Fibroblast of mammary gland (primary cell): Measurements from ENCODE around the gene EEFSEC.

Source experiments
- DNase-seq: peaks from one replicate; pipeline ENCODE4 v3.0.0-alpha.2; 2010; ENCODE audit warnings: low read depth
- H3K4me3 ChIP-seq: 2 replicates; pipeline ENCODE4 v1.5.1; 2011; ENCODE audit warnings: low read depth, mild to moderate bottlenecking, low read length, moderate library complexity; ENCODE audit not compliant: control insufficient read depth
- CTCF ChIP-seq: conservative IDR thresholded peaks from 2 replicates; pipeline ENCODE4 v1.5.1; 2011; ENCODE audit warnings: low read depth, low read length, inconsistent platforms; ENCODE audit not compliant: control insufficient read depth, insufficient read depth

The EEFSEC gene

GRCh38 chr3:128133273-128133883, 19.9 kb upstream of the EEFSEC start:
- no peak overlapping the region for H3K4me3 ChIP-seq
- peak; percentile 73 for TF ChIP-seq CTCF
- peak; percentile 68 for DNase-seq

GRCh38 chr3:128143496-128143895, 9.8 kb upstream of the EEFSEC start:
- H3K4me3 ChIP-seq, result no peak overlapping the region
- DNase-seq, result no peak
- no peak for TF ChIP-seq CTCF

- DNase-seq, result no peak
- TF ChIP-seq CTCF, result no peak
- no peak overlapping the region for H3K4me3 ChIP-seq
These were observed 8.6 kb upstream of the EEFSEC start for GRCh38 chr3:128144512-128145187.

GRCh38 chr3:128145279-128145678, 8.0 kb upstream of the EEFSEC start:
- TF ChIP-seq CTCF, result no peak
- no peak overlapping the region for H3K4me3 ChIP-seq
- no peak for DNase-seq

- no peak for TF ChIP-seq CTCF
- no peak for DNase-seq
- H3K4me3 ChIP-seq, result no peak overlapping the region
These were observed 7.1 kb upstream of the EEFSEC start for GRCh38 chr3:128146201-128146600.

GRCh38 chr3:128149650-128150049, 3.6 kb upstream of the EEFSEC start:
- DNase-seq, result no peak
- no peak overlapping the region for H3K4me3 ChIP-seq
- no peak for TF ChIP-seq CTCF

GRCh38 chr3:128151758-128152274, 1.5 kb upstream of the EEFSEC start:
- H3K4me3 ChIP-seq, result no peak overlapping the region
- no peak for TF ChIP-seq CTCF
- no peak for DNase-seq
